H1 (cell line): ENCODE results near the gene HNRNPH3. TPM values are rescaled to one million over a fixed set of nuclear protein-coding genes. Genes with fewer than 3 reads are reported as not detected.

Experiments
- BACH1 ChIP-seq: IDR thresholded peaks from 2 replicates; pipeline ENCODE4 v1.6.1; 2012; ENCODE audit warnings: low read length, improper control_type of control experiment
- RFX5 ChIP-seq: IDR thresholded peaks from 2 replicates; pipeline ENCODE4 v1.6.1; 2011; ENCODE audit warnings: low read depth, low read length, improper control_type of control experiment, borderline replicate concordance
- polyA plus RNA-seq, 7 experiments: library from polyadenylated mRNA; depleted of rRNA in 3 of 7; stranded (reverse) in 5 of 7; unstranded in 2 of 7; fragments of >200 nt in 5 of 7; fragments of 200-250 nt in 2 of 7; gene quantifications; 1 replicate in 5 of 7; 2 replicates in 1 of 7; 4 replicates in 1 of 7; pipeline versions ENCODE4 v1.2.1 to v1.2.3, GENCODE V29; 2011 to 2013; ENCODE audit warnings: missing spikeins in 2 of 7, mixed read lengths in 2 of 7
- total RNA-seq: library from RNA; stranded (reverse); fragmentation: NEBNext Ultra II Directional; extraction: Animal tissue kit (Norgen Biotek cat#: 25700); gene quantifications from 2 replicates; pipeline ENCODE4 v1.2.1, GENCODE V29; 2021
- TF ChIP-seq, protein P1 (sequence below): IDR thresholded peaks from 2 replicates; pipeline ENCODE4 v1.6.1; 2012; ENCODE audit warnings: inconsistent platforms
- TF ChIP-seq, protein P2 (sequence below): IDR thresholded peaks from 2 replicates; pipeline ENCODE4 v1.6.1; 2011; ENCODE audit warnings: low read depth, mild to moderate bottlenecking, low read length; ENCODE audit not compliant: insufficient read depth

The HNRNPH3 gene
- total and polyA plus RNA-seq, 2 of the 8 experiments (the other 6 are each of a cell fraction or from before 2014, with no cell fraction given): 63.2 to 230 TPM

DNA sequence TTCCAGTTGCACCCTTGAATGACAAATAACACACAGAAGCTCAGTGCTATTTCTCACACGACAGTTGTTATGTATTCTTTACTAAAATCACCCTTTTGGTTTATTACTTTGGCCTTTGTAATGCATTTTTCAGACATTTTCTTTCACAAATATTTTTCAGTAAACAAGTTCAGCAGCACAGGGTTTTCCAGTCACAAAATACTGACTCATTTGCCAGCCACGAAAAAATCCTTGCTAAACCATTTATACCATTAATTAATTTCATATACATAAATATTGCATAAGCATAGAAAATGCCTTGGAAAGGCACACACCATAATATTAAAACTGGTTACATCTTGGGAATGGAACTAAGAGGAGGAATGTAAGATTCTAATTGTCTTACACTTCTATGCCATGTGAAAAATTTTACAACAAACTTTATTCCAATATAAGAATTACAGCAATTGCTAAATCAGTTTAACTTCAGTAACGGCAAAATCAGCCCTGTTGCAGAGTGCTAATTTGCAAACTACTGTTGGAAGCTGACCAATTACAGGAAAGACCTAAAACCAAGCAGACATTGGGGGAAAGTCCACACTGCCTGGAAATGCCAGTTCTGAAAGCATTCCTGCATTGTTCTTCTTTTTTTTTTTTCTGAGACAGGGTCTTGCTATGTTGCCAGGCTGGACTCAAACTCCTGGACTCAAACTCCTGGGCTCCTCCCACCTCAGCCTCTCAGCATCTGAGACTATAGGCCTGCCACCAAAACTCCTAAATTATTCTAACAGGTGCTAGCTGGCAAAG, 32.4 kb downstream of the HNRNPH3 start (continued):
- TF ChIP-seq, protein P1, sequence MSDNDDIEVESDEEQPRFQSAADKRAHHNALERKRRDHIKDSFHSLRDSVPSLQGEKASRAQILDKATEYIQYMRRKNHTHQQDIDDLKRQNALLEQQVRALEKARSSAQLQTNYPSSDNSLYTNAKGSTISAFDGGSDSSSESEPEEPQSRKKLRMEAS: no peak
- TF ChIP-seq BACH1 (no peak), RFX5 (no peak)
- TF ChIP-seq, protein P2, sequence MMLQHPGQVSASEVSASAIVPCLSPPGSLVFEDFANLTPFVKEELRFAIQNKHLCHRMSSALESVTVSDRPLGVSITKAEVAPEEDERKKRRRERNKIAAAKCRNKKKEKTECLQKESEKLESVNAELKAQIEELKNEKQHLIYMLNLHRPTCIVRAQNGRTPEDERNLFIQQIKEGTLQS: no peak
